Gastroesophageal sphincter (tissue), 3 donors: Measurements from ENCODE around the gene FBXO41.

Source experiments
- POLR2A ChIP-seq, 2 donors: fragments of 450-650 bp; IDR thresholded peaks; one replicate each; pipeline ENCODE4 v1.6.1; 2017; ENCODE audit warnings: antibody characterized with exemption in 2 of 2, mild to moderate bottlenecking in 2 of 2, moderate library complexity in 1 of 2
- TF ChIP-seq, protein P1 (sequence below), 4 experiments: fragments of 200-600 bp in 2 of 4; fragments of 450-650 bp in 2 of 4; sonication (generic) in 1 of 4; IDR thresholded peaks; one replicate each; pipeline ENCODE4 v1.5.1; 2017 to 2019; ENCODE audit warnings: antibody characterized with exemption in 4 of 4, mild to moderate bottlenecking in 2 of 4, moderate library complexity in 2 of 4

DNA sequence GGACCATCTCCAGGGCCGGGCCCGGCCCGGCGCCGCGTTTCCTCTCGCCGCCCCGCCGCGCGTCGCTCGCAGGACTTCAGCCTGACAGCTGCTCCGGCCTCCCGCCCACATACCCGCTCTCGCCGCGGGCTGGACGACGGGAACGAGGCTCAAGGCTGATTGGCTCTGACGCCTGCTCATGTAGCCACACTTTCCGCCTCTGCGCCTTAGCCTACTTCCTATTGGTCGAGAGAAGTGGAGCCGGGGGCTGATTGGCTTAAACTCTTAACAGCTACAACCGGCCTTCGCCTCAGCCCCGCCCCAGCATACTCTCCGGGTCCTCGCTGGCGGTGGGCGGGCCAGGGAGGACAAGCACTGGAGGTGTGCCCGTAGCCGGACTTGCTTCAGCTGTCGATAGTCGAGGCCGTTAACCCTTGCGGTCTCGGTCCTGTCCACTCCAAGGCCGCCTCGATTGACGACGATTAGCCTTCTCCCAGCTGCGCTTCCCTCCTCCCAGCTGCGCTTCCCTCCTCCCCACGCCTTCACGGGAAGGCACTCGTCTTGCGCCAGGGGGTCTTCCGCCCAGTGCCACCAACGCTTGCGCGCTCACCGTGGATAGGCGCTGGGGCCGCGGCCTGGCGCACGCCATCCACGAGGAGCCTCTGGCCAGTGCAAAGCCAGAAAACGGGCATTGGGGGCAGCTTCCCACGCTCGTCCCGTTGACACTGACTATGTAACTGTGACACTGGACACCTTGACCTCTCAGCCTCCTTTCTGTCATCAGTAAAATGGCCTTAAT is 50.9 kb downstream of the FBXO41 start, which contains the start of gene PRADC1:
- TF ChIP-seq POLR2A (IDR thresholded peaks at IDR 0.05), result peak; percentile 55 to 56
- TF ChIP-seq, protein P1, sequence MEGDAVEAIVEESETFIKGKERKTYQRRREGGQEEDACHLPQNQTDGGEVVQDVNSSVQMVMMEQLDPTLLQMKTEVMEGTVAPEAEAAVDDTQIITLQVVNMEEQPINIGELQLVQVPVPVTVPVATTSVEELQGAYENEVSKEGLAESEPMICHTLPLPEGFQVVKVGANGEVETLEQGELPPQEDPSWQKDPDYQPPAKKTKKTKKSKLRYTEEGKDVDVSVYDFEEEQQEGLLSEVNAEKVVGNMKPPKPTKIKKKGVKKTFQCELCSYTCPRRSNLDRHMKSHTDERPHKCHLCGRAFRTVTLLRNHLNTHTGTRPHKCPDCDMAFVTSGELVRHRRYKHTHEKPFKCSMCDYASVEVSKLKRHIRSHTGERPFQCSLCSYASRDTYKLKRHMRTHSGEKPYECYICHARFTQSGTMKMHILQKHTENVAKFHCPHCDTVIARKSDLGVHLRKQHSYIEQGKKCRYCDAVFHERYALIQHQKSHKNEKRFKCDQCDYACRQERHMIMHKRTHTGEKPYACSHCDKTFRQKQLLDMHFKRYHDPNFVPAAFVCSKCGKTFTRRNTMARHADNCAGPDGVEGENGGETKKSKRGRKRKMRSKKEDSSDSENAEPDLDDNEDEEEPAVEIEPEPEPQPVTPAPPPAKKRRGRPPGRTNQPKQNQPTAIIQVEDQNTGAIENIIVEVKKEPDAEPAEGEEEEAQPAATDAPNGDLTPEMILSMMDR (IDR thresholded peaks at IDR 0.05), result no peak
